ENCODE results near the gene TNNT2.

Gene TNNT2

GRCh38 chr1:201318504-201319340 is 58.8 kb downstream of the TNNT2 start:
- H3K4me1 ChIP-seq (ENCODE audit: control insufficient read depth, insufficient read depth, low read length): no peaks in the 10 kb centered on the region
- no peak overlapping the region for H3K27ac ChIP-seq (ENCODE audit: insufficient read depth, low read depth, low read length, poor library complexity, severe bottlenecking)
- H3K36me3 ChIP-seq (ENCODE audit: control insufficient read depth, insufficient read depth, low read length): no peaks in the 10 kb centered on the region
- WGBS, 2 experiments: 88% methylated on average over 15 of the region's 15 CpGs
- H3K27me3 ChIP-seq (ENCODE audit: control insufficient read depth, insufficient read depth, low read length, poor library complexity, severe bottlenecking): no peaks in the 10 kb centered on the region
- H3K9me3 ChIP-seq (ENCODE audit: control insufficient read depth, low read length): no peaks in the 10 kb centered on the region
- H3K4me3 ChIP-seq (ENCODE audit: insufficient read depth, low read depth, low read length): no peak overlapping the region

- Histone ChIP-seq H3K4me3 (ENCODE audit: insufficient read depth, low read depth, low read length) (no peak overlapping the region), H3K9me3 (ENCODE audit: control insufficient read depth, low read length) (no peaks in the 10 kb centered on the region), H3K27ac (ENCODE audit: insufficient read depth, low read depth, low read length, poor library complexity, severe bottlenecking) (no peak overlapping the region), H3K4me1 (ENCODE audit: control insufficient read depth, insufficient read depth, low read length) (no peaks in the 10 kb centered on the region), H3K36me3 (ENCODE audit: control insufficient read depth, insufficient read depth, low read length) (no peaks in the 10 kb centered on the region), H3K27me3 (ENCODE audit: control insufficient read depth, insufficient read depth, low read length, poor library complexity, severe bottlenecking) (no peaks in the 10 kb centered on the region)
- 95 to 96% methylated on average over 13 of the region's 13 CpGs for WGBS, 2 experiments
Measured at GRCh38 chr1:201317551-201317950, 59.9 kb downstream of the TNNT2 start.

- WGBS, 2 experiments: 92 to 97% methylated on average over 5 of the region's 5 CpGs
- no peaks in the 10 kb centered on the region for H3K4me1 ChIP-seq (ENCODE audit: control insufficient read depth, insufficient read depth, low read length)
- no peaks in the 10 kb centered on the region for H3K36me3 ChIP-seq (ENCODE audit: control insufficient read depth, insufficient read depth, low read length)
- H3K27me3 ChIP-seq (ENCODE audit: control insufficient read depth, insufficient read depth, low read length, poor library complexity, severe bottlenecking): no peaks in the 10 kb centered on the region
- H3K9me3 ChIP-seq (ENCODE audit: control insufficient read depth, low read length): no peaks in the 10 kb centered on the region
- no peak overlapping the region for H3K27ac ChIP-seq (ENCODE audit: insufficient read depth, low read depth, low read length, poor library complexity, severe bottlenecking)
- no peak overlapping the region for H3K4me3 ChIP-seq (ENCODE audit: insufficient read depth, low read depth, low read length)
Measured at GRCh38 chr1:201316556-201316955, 60.9 kb downstream of the TNNT2 start.

GRCh38 chr1:201313086-201313485 is 64.4 kb downstream of the TNNT2 start:
- H3K27me3 ChIP-seq (ENCODE audit: control insufficient read depth, insufficient read depth, low read length, poor library complexity, severe bottlenecking): no peaks in the 10 kb centered on the region
- H3K9me3 ChIP-seq (ENCODE audit: control insufficient read depth, low read length): no peaks in the 10 kb centered on the region
- H3K27ac ChIP-seq (ENCODE audit: insufficient read depth, low read depth, low read length, poor library complexity, severe bottlenecking): no peak overlapping the region
- peaks cover 16% of the 10 kb centered on the region for H3K4me1 ChIP-seq (ENCODE audit: control insufficient read depth, insufficient read depth, low read length)
- H3K36me3 ChIP-seq (ENCODE audit: control insufficient read depth, insufficient read depth, low read length): no peaks in the 10 kb centered on the region
- 94 to 95% methylated on average over 16 of the region's 16 CpGs for WGBS, 2 experiments
- no peak overlapping the region for H3K4me3 ChIP-seq (ENCODE audit: insufficient read depth, low read depth, low read length)

- no peak overlapping the region for H3K4me3 ChIP-seq (ENCODE audit: insufficient read depth, low read depth, low read length)
- no peaks in the 10 kb centered on the region for H3K36me3 ChIP-seq (ENCODE audit: control insufficient read depth, insufficient read depth, low read length)
- WGBS, 2 experiments: 92 to 96% methylated on average over 7 of the region's 7 CpGs
- H3K27me3 ChIP-seq (ENCODE audit: control insufficient read depth, insufficient read depth, low read length, poor library complexity, severe bottlenecking): no peaks in the 10 kb centered on the region
- no peak overlapping the region for H3K27ac ChIP-seq (ENCODE audit: insufficient read depth, low read depth, low read length, poor library complexity, severe bottlenecking)
- H3K4me1 ChIP-seq (ENCODE audit: control insufficient read depth, insufficient read depth, low read length): peaks cover 20% of the 10 kb centered on the region
- H3K9me3 ChIP-seq (ENCODE audit: control insufficient read depth, low read length): no peaks in the 10 kb centered on the region
Measured at GRCh38 chr1:201312298-201312697, 65.2 kb downstream of the TNNT2 start.

GRCh38 chr1:201311356-201312011 is 66.0 kb downstream of the TNNT2 start:
- no peaks in the 10 kb centered on the region for H3K9me3 ChIP-seq (ENCODE audit: control insufficient read depth, low read length)
- H3K27ac ChIP-seq (ENCODE audit: insufficient read depth, low read depth, low read length, poor library complexity, severe bottlenecking): no peak overlapping the region
- WGBS, 2 experiments: 49 to 50% methylated on average over 8 of the region's 8 CpGs
- no peaks in the 10 kb centered on the region for H3K27me3 ChIP-seq (ENCODE audit: control insufficient read depth, insufficient read depth, low read length, poor library complexity, severe bottlenecking)
- H3K4me1 ChIP-seq (ENCODE audit: control insufficient read depth, insufficient read depth, low read length): peaks cover 20% of the 10 kb centered on the region
- no peaks in the 10 kb centered on the region for H3K36me3 ChIP-seq (ENCODE audit: control insufficient read depth, insufficient read depth, low read length)
- H3K4me3 ChIP-seq (ENCODE audit: insufficient read depth, low read depth, low read length): no peak overlapping the region

- H3K27ac ChIP-seq (ENCODE audit: insufficient read depth, low read depth, low read length, poor library complexity, severe bottlenecking): no peak overlapping the region
- no peaks in the 10 kb centered on the region for H3K36me3 ChIP-seq (ENCODE audit: control insufficient read depth, insufficient read depth, low read length)
- H3K27me3 ChIP-seq (ENCODE audit: control insufficient read depth, insufficient read depth, low read length, poor library complexity, severe bottlenecking): no peaks in the 10 kb centered on the region
- 98 to 99% methylated on average over 4 of the region's 4 CpGs for WGBS, 2 experiments
- H3K4me1 ChIP-seq (ENCODE audit: control insufficient read depth, insufficient read depth, low read length): peaks cover 20% of the 10 kb centered on the region
- H3K9me3 ChIP-seq (ENCODE audit: control insufficient read depth, low read length): no peaks in the 10 kb centered on the region
- no peak overlapping the region for H3K4me3 ChIP-seq (ENCODE audit: insufficient read depth, low read depth, low read length)
Measured at GRCh38 chr1:201310986-201311355, 66.5 kb downstream of the TNNT2 start.

GRCh38 chr1:201310251-201310985 is 67.1 kb downstream of the TNNT2 start:
- Histone ChIP-seq H3K9me3 (ENCODE audit: control insufficient read depth, low read length) (no peaks in the 10 kb centered on the region), H3K36me3 (ENCODE audit: control insufficient read depth, insufficient read depth, low read length) (no peaks in the 10 kb centered on the region), H3K27ac (ENCODE audit: insufficient read depth, low read depth, low read length, poor library complexity, severe bottlenecking) (no peak overlapping the region), H3K4me1 (ENCODE audit: control insufficient read depth, insufficient read depth, low read length) (peaks cover 20% of the 10 kb centered on the region), H3K4me3 (ENCODE audit: insufficient read depth, low read depth, low read length) (no peak overlapping the region), H3K27me3 (ENCODE audit: control insufficient read depth, insufficient read depth, low read length, poor library complexity, severe bottlenecking) (no peaks in the 10 kb centered on the region)
- WGBS, 2 experiments: 90 to 97% methylated on average over 7 of the region's 7 CpGs

- 5 to 8% methylated on average over 9 of the region's 9 CpGs for WGBS, 2 experiments
- no peak overlapping the region for H3K27ac ChIP-seq (ENCODE audit: insufficient read depth, low read depth, low read length, poor library complexity, severe bottlenecking)
Measured at GRCh38 chr1:201309416-201309815, 68.1 kb downstream of the TNNT2 start.

More at GRCh38 chr1:201309416-201309815, 68.1 kb downstream of the TNNT2 start:
- no peaks in the 10 kb centered on the region for H3K27me3 ChIP-seq (ENCODE audit: control insufficient read depth, insufficient read depth, low read length, poor library complexity, severe bottlenecking)
- H3K36me3 ChIP-seq (ENCODE audit: control insufficient read depth, insufficient read depth, low read length): no peaks in the 10 kb centered on the region
- H3K9me3 ChIP-seq (ENCODE audit: control insufficient read depth, low read length): no peaks in the 10 kb centered on the region
- peaks cover 20% of the 10 kb centered on the region for H3K4me1 ChIP-seq (ENCODE audit: control insufficient read depth, insufficient read depth, low read length)
- no peak overlapping the region for H3K4me3 ChIP-seq (ENCODE audit: insufficient read depth, low read depth, low read length)
